H4 (cell line): Measurements from ENCODE around the gene NAXD. TPM values are rescaled to one million over a fixed set of nuclear protein-coding genes. Genes with fewer than 3 reads are reported as not detected.

ENCODE experiments used
- total RNA-seq: library from RNA; depleted of rRNA; stranded (reverse); fragments of >200 nt; shearing (Covaris generic); gene quantifications from 2 replicates; pipeline ENCODE4 v1.2.3, GENCODE V29; 2014; rRNA removed

Gene NAXD
- total RNA-seq, 1 experiment from 2014 or later: 10.1 TPM

Other genes starting within 250 kb of the NAXD start
- 12.3 and 14.6 TPM in 2 replicates for gene RAB20, start 53.8 kb upstream of the NAXD start, total RNA-seq
- 24.0 and 28.4 TPM in 2 replicates for gene CARS2, start 90.6 kb downstream of the NAXD start, total RNA-seq
- gene ING1, start 98.2 kb downstream of the NAXD start, total RNA-seq: 4.7 and 8.4 TPM in 2 replicates